K562 (cell line): ENCODE data around the gene OR51G1.

Experiments
- CTCF ChIP-seq, 3 experiments: IDR thresholded peaks in 2 of 3; conservative IDR thresholded peaks in 1 of 3; 2 replicates each; pipeline ENCODE4 v1.5.1; 2011 to 2012; ENCODE audit warnings: low read length in 3 of 3, mild to moderate bottlenecking in 3 of 3, control low read depth in 2 of 3, improper control_type of control experiment in 1 of 3, inconsistent platforms in 1 of 3, low read depth in 1 of 3, mixed read lengths in 1 of 3, moderate library complexity in 1 of 3; ENCODE audit not compliant: insufficient read depth in 2 of 3
- JUNB ChIP-seq: fragments of 450-650 bp; formaldehyde crosslinking; conservative IDR thresholded peaks from 2 replicates; pipeline ENCODE4 v1.4.0; 2020; ENCODE audit warnings: mild to moderate bottlenecking
- MYNN ChIP-seq, 2 experiments: sonication (generic); formaldehyde crosslinking in 1 of 2; IDR thresholded peaks; 2 replicates each; pipeline versions ENCODE4 v1.5.0 to v1.6.1; 2016 to 2020; ENCODE audit warnings: antibody characterized with exemption in 1 of 2, missing genetic modification reagents in 1 of 2
- TCF7 ChIP-seq: sonication (generic); IDR thresholded peaks from 2 replicates; pipeline ENCODE4 v1.6.1; 2016; ENCODE audit warnings: antibody characterized with exemption, borderline replicate concordance
- TF ChIP-seq, protein P1 (sequence below): fragments of 250-450 bp; sonication (Bioruptor Pico); IDR thresholded peaks from 2 replicates; pipeline ENCODE4 v1.8.0; 2021; ENCODE audit warnings: mild to moderate bottlenecking, moderate library complexity

- TF ChIP-seq, protein P1, sequence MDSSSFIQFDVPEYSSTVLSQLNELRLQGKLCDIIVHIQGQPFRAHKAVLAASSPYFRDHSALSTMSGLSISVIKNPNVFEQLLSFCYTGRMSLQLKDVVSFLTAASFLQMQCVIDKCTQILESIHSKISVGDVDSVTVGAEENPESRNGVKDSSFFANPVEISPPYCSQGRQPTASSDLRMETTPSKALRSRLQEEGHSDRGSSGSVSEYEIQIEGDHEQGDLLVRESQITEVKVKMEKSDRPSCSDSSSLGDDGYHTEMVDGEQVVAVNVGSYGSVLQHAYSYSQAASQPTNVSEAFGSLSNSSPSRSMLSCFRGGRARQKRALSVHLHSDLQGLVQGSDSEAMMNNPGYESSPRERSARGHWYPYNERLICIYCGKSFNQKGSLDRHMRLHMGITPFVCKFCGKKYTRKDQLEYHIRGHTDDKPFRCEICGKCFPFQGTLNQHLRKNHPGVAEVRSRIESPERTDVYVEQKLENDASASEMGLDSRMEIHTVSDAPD (CRISPR knock-in tag) = no peak
- no peak for TF ChIP-seq CTCF (IDR thresholded peaks at IDR 0.05 in 2 of 3, conservative IDR thresholded peaks at IDR 0.05 in 1 of 3; ENCODE audit: insufficient read depth in 2 of 3, low read depth in 1 of 3, low read length in 3 of 3)
- TF ChIP-seq MYNN (IDR thresholded peaks at IDR 0.05) = no peak
- no peak for TF ChIP-seq MYNN (CRISPR knock-in tag; IDR thresholded peaks at IDR 0.05)
- TF ChIP-seq TCF7 = no peak
- TF ChIP-seq JUNB (CRISPR knock-in tag) = no peak
These were observed 2.3 kb downstream of the OR51G1 start for GRCh38 chr11:4921796-4922195.
